Stimulated activated CD4-positive, alpha-beta T cell treated with anti-CD3 and anti-CD28 coated beads, TNF-alpha, amount 100 ng/mL, for 1 hour (primary cell): ENCODE data around the gene FMNL1.
"Not testable (repeated sequence)": the region's sequence is repeated elsewhere in the genome, so short reads cannot be mapped to it uniquely, and the experiment has no call there.

Experiments used
- DNase-seq, 3 donors: peaks; one replicate each; pipeline ENCODE4 v3.0.0-alpha.2; 2020; ENCODE audit warnings: low read depth in 3 of 3, low spot score in 1 of 3

FMNL1 gene

GRCh38 chr17:45234641-45235415 lies 13.1 kb downstream of the FMNL1 start:
- no peak for DNase-seq

GRCh38 chr17:45235416-45236281 lies 14.0 kb downstream of the FMNL1 start:
- DNase-seq = peak; percentile 59 to 75 (median 62)

- no peak for DNase-seq
Observed at GRCh38 chr17:45236282-45236606, 14.6 kb downstream of the FMNL1 start.

GRCh38 chr17:45237686-45238085 lies 16.0 kb downstream of the FMNL1 start:
- DNase-seq = no peak

GRCh38 chr17:45238155-45238774 lies 16.6 kb downstream of the FMNL1 start:
- no peak for DNase-seq

GRCh38 chr17:45240905-45241327 lies 19.2 kb downstream of the FMNL1 start:
- DNase-seq = no peak

- no peak for DNase-seq
Observed at GRCh38 chr17:45241328-45242028, 19.8 kb downstream of the FMNL1 start.

- no peak for DNase-seq
Observed at GRCh38 chr17:45242029-45242414, 20.3 kb downstream of the FMNL1 start.

- no peak for DNase-seq
Observed at GRCh38 chr17:45243750-45244149, 22.1 kb downstream of the FMNL1 start.

- no peak for DNase-seq
Observed at GRCh38 chr17:45244725-45245656, 23.3 kb downstream of the FMNL1 start.

GRCh38 chr17:45246338-45246737 lies 24.7 kb downstream of the FMNL1 start:
- DNase-seq = no peak

- no peak for DNase-seq
Observed at GRCh38 chr17:45246861-45247428, 25.3 kb downstream of the FMNL1 start.

- DNase-seq = peak; percentile 88 to 91 (median 90)
Observed at GRCh38 chr17:45247429-45248131, 25.9 kb downstream of the FMNL1 start.

- DNase-seq = peak in 2 of 3 donors; percentile 55 to 65
Observed at GRCh38 chr17:45248132-45248957, 26.7 kb downstream of the FMNL1 start.

GRCh38 chr17:45251931-45252330 lies 30.2 kb downstream of the FMNL1 start:
- no peak for DNase-seq

- not testable (repeated sequence) for DNase-seq
Observed at GRCh38 chr17:45253237-45253636, 31.6 kb downstream of the FMNL1 start.

GRCh38 chr17:45253879-45254278 lies 32.2 kb downstream of the FMNL1 start:
- no peak for DNase-seq

GRCh38 chr17:45255358-45255757 lies 33.7 kb downstream of the FMNL1 start:
- no peak for DNase-seq
